PC-9 (cell line): ENCODE data around the gene CFL2.

Experiments used
- EZH2 ChIP-seq: fragments of 200-600 bp; sonication (generic); IDR thresholded peaks from 2 replicates; pipeline ENCODE4 v1.8.0; 2017; ENCODE audit warnings: antibody characterized with exemption, low read depth
- TF ChIP-seq, protein P1 (sequence below): fragments of 200-600 bp; sonication (generic); conservative IDR thresholded peaks from 2 replicates; pipeline ENCODE4 v1.6.1; 2017; ENCODE audit warnings: mixed run types, antibody characterized with exemption, mild to moderate bottlenecking, moderate library complexity

GRCh38 chr14:34710744-34711143, 3.6 kb downstream of the CFL2 start:
- TF ChIP-seq, protein P1, sequence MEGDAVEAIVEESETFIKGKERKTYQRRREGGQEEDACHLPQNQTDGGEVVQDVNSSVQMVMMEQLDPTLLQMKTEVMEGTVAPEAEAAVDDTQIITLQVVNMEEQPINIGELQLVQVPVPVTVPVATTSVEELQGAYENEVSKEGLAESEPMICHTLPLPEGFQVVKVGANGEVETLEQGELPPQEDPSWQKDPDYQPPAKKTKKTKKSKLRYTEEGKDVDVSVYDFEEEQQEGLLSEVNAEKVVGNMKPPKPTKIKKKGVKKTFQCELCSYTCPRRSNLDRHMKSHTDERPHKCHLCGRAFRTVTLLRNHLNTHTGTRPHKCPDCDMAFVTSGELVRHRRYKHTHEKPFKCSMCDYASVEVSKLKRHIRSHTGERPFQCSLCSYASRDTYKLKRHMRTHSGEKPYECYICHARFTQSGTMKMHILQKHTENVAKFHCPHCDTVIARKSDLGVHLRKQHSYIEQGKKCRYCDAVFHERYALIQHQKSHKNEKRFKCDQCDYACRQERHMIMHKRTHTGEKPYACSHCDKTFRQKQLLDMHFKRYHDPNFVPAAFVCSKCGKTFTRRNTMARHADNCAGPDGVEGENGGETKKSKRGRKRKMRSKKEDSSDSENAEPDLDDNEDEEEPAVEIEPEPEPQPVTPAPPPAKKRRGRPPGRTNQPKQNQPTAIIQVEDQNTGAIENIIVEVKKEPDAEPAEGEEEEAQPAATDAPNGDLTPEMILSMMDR = no peak
- no peak for TF ChIP-seq EZH2
